HEK293 (cell line): ENCODE data around the gene PNPLA6.

ENCODE experiments used
- KLF10 ChIP-seq: fragments of 450-650 bp; IDR thresholded peaks from 2 replicates; pipeline ENCODE4 v1.5.1; 2018; ENCODE audit warnings: missing biosample characterization, mild to moderate bottlenecking, missing genetic modification characterization
- ZNF37A ChIP-seq: fragments of 450-650 bp; IDR thresholded peaks from 2 replicates; pipeline ENCODE4 v1.5.1; 2018; ENCODE audit warnings: missing biosample characterization, missing genetic modification characterization

DNA sequence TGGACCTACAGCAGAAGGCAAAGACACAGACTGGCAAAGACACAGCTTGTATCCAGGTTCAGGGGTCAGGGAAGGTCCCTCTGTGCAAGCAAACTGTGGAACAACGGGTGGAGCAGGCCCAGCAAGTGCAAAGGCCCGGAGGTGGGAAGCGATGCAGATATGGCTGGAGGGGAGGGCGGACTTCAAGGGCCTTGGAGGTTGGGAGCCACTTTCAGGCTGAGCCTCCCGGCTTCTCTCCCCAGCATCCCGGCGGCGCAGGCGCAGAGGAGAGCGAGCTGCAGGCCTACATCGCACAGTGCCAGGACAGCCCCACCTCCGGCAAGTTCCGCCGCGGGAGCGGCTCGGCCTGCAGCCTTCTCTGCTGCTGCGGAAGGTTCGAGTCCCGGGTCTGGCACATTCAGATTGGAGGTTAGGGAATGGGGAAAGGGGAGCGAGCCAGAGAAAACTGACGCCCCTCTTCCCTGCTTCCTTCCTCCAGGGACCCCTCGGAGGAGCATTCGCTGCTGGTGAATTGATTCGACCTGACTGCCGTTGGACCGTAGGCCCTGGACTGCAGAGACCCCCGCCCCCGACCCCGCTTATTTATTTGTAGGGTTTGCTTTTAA, 2.1 kb upstream of the PNPLA6 start:
- no peak for TF ChIP-seq ZNF37A
- no peak for TF ChIP-seq KLF10 (tag by site-specific recombination)
